Posterior vena cava (tissue), 2 donors: Measurements from ENCODE around the gene TROAP. TPM values are rescaled to one million over a fixed set of nuclear protein-coding genes. Genes with fewer than 3 reads are reported as not detected.
A peak's percentile ranks its signal among the peaks of the same experiment; 100 is the strongest.
"Not testable (repeated sequence)": the region's sequence is repeated elsewhere in the genome, so short reads cannot be mapped to it uniquely, and the experiment has no call there.

ENCODE experiments used
- DNase-seq: peaks from one replicate; pipeline ENCODE4 v3.0.0-alpha.2; 2020; ENCODE audit warnings: low spot score
- intact Hi-C, 2 donors: fragments of 100-400 bp; cut with DNase I; formaldehyde crosslinking; loops; one replicate each; pipeline versions ENCODE4 v1.14.1 to v1.14.2; 2022 to 2023
- total RNA-seq, 2 donors: library from RNA; stranded (reverse); fragmentation: NEBNext Ultra II Directional; extraction: Animal tissue kit (Norgen Biotek cat#: 25700); gene quantifications; one replicate each; pipeline ENCODE4 v1.2.1, GENCODE V29; 2021
- donor health status: DM: yes; HTN: yes; CAD: no.
- donor health status: DM: yes; HTN: yes; CAD: no.

Gene TROAP
- total RNA-seq, 2 donors from 2014 or later: 0.10 to 0.60 TPM

DNA sequence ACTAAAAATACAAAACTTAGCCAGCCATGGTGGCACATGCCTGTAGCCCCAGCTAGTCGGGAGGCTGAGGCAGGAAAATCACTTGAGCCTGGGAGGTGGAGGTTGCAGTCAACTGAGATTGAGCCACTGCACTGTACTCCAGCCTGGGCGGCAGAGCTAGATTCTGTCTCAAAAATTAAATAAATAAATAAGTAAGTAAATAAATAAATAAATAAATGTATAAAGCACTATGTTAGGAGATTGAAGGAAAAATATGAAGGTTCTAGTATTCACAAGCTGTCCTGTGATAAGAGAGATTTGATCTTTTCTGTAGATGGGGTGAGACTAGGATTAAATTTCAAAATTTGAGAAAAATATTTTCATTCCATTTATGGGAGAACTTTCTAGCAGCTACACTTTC lies 29.3 kb downstream of the TROAP start:
- intact Hi-C loops: no loop called here
- DNase-seq: peak; percentile 12

DNA sequence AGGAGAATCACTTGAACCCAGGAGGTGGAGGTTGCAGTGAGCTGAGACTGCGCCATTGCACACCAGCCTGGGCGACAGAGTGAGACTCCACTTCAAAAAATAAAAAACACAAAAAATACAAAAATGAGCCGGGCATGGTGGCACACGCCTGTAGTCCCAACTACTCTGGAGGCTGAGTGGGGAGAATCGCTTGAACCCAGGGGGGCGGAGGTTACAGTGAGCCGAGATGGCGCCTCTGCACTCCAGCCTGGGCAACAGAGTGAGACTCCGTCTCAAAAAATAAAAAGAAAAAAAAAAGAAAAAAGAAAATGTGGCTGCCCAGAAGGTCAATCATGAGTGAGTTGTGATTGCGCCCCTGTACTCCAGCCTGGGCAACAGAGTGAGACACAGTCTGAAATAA lies 32.9 kb downstream of the TROAP start:
- intact Hi-C loops: loop anchor here (1.0 to 5.0 kb wide), 2 partner anchors 21 to 161 kb away; no protein-coding TSS in a partner anchor
- peak; percentile 45 for DNase-seq

DNA sequence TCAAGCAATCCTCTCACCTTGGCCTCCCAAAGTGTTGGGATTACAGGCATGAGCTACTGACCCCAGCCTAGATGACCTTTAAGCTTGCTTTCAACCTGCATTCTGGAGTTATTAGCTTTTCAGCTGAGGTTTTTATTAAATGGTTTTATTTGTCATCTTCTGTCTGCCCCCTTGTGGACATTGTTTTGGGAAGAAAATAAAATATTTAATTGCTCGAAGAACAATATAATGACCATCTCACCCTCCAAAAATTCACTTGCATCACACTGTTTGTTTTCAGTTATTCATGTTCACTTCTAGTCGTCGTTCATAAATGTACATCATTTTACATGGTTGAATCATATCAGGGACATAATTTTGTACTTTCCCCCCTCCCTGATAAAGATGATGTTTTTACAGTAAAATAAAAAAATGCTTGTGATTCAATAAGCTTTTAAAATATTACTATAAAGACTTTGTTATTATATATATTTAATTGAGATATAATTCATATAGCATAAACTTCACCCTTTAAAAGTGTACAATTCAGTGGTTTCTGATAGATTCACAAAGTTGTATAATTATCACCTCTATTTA lies 34.1 kb downstream of the TROAP start:
- intact Hi-C loops: loop anchor here in 1 of 2 donors (5.0 kb wide), 1 partner anchor 160 kb away; no protein-coding TSS in a partner anchor
- DNase-seq: no peak

DNA sequence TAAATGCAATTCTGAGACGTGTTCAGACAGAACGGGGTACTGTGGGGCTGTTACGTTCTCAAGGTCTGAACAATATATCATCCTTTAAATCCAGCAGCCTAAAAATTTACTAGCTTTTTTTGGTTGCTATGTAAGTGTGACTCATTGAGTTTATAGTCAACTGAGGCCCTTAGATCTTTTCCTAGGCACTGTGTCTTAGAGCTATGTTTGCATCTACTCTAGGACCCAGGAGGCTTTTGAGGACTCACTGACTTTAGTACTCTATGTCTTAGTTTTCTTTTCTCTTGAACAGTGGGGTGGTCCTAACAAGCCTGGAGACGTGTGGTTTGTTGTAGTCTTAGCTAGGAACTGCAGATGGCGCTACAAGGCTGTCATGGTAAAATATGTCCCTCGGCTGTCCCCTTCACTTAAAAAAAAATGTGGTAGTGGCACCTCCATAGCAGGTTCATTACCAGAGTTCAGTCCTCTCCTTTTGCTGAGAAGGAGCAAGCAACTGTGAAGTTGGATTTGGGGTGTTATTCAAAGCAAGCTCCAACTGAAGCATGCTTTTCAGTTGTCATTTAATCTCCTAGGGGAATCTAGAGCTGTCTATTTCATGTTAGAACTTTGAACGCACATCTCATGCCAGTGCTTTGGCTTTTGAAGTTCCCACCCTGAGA lies 35.6 kb downstream of the TROAP start:
- peak; percentile 29 for DNase-seq
- intact Hi-C loops: loop anchor here in 1 of 2 donors (5.0 kb wide), 1 partner anchor 159 kb away; no protein-coding TSS in a partner anchor

DNA sequence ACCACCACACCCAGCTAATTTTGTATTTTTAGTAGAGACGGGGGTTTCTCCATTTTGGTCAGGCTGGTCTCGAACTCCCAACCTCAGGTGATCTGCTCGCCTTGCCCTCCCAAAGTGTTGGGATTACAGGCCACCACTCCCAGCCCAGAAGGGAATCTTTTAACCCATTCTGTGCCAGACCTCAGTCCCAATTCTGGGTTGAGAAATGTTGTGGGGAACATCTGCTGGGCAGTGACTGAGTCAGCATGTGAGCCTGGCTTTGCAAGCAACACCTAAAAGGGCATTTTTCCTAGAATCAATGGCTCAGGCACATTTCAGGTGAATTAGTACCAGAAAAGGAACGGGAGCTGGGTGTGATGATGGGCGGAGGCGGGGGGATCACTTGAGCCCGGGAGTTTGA lies 36.6 kb downstream of the TROAP start:
- DNase-seq: peak; percentile 11
- intact Hi-C loops: loop anchor here (5.0 to 10.0 kb wide), 2 partner anchors 155 to 158 kb away; no protein-coding TSS in a partner anchor

DNA sequence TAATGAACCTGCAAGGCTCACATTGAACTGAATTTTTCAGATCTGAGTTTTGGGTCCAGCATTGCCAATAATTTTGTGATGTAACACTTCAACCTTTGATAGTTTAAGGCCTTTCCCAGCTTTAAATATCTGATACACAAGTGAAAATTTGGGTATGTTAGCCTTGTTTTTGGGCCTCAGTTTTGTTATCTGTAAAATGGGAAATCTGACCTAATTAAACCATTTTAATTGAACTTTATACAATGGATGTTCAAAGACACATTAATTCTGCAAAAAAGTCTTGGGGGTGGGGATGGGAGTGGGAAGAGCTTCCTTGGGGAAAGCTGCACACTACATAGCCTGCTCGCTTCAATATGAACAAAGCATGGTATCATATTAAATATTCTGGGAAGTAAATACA lies 39.0 kb downstream of the TROAP start:
- no peak for DNase-seq
- intact Hi-C loops: loop anchor here in 1 of 2 donors (10.0 kb wide), 1 partner anchor 153 kb away; no protein-coding TSS in a partner anchor

DNA sequence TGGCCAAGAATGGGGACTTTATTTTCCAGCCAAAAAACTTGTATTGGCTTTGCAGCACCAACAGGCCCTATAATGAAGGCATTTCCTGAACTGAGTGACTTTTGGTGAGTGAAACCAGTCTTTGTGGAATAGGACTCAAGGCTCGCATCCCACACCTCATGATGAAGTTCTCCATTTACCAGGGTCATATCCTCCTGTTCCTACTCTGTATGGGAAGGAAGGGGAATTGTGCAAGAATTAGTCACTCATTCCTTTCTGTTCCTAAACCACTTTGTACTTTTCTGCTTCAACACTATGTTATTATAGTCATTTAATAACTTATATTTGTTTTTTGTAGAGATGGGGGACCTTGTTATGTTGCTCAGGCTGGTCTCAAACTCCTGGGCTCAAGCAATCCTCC lies 41.9 kb downstream of the TROAP start:
- peak; percentile 8 for DNase-seq
- intact Hi-C loops: loop anchor here in 1 of 2 donors (10.0 kb wide), 1 partner anchor 150 kb away; no protein-coding TSS in a partner anchor

DNA sequence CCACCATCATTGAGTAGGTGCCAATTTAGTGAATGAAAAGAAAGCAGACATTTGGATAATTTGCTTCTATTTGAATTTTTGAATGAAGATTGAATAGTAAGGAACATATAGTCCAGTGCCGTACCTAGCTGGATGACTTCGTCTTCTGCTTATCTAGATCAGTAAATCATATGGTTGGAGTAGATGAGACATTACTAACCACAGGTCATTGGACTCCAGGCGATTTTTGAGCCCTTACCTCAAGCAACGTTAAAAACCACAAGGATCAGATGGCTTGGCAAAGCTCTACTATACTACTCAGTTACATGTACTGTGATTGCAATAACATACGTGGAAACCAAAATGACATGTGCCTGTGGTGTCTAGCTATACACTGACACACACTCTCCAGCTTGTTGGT lies 42.5 kb downstream of the TROAP start:
- intact Hi-C loops: loop anchor here in 1 of 2 donors (10.0 kb wide), 1 partner anchor 149 kb away; no protein-coding TSS in a partner anchor
- no peak for DNase-seq

DNA sequence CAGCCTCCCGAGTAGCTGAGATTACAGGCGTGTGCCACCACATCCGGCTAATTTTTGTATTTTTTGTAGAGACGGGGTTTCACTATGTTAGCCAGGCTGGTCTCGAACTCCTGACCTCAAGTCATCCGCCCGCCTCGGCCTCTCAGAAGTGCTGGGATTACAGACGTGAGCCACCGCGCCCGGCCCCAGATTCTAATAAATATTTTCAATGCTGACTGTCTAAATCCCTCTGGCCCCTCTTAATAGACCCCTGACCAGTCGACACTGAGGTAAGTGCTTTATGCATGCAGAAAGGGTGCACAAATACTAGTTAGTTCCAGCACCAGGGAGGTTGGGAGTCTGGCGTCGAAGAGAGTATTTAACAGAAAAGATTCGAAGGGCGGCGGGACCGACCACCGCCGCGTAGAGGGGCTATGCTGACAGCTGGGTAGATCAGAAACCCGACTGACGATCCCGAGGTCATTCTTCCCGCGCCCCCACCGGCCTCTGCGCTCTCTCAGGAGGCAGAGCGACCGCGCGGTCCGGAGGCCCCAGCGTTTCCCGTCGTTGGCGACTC lies 43.1 kb downstream of the TROAP start:
- intact Hi-C loops: loop anchor here in 1 of 2 donors (10.0 kb wide), 1 partner anchor 149 kb away; no protein-coding TSS in a partner anchor
- peak; percentile 77 for DNase-seq

DNA sequence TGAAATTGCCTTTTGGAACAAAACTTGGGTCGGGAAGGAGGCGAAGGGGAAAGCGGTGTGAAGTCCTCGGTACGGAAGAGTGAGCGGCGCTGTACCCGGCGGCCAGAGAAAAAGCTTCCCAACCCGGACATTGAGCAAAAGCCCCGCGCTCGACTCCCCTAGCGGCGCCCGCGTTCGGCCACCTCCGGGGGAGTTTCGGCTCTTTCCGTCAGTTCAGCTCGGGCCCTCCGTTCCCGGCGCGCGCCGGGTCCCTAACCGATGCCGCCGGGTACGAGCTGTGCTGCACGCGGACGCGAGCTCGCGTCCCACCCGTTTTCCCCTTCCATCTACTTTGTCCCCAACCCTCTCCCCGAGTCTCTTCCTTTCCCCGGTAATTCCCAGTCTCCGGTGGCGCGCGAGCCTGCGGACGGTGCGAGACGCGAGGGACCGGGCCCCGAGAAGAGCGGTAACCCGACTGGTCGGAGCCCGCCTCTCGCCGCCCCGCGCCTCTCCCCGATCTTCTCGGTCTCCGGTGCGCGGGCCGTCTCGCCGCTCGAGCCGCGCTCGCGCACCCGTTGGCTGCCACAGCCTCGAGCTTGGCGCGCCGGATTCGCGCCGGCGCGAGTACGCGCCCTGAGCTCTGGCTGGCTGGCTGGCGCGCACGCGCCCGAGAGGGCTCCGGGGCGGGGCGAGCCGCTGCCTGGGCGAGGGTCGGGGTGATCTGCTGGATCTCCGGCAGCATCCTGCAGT lies 43.8 kb downstream of the TROAP start:
- DNase-seq: peak; percentile 96
- intact Hi-C loops: loop anchor here in 1 of 2 donors (10.0 kb wide), 1 partner anchor 148 kb away; no protein-coding TSS in a partner anchor

DNA sequence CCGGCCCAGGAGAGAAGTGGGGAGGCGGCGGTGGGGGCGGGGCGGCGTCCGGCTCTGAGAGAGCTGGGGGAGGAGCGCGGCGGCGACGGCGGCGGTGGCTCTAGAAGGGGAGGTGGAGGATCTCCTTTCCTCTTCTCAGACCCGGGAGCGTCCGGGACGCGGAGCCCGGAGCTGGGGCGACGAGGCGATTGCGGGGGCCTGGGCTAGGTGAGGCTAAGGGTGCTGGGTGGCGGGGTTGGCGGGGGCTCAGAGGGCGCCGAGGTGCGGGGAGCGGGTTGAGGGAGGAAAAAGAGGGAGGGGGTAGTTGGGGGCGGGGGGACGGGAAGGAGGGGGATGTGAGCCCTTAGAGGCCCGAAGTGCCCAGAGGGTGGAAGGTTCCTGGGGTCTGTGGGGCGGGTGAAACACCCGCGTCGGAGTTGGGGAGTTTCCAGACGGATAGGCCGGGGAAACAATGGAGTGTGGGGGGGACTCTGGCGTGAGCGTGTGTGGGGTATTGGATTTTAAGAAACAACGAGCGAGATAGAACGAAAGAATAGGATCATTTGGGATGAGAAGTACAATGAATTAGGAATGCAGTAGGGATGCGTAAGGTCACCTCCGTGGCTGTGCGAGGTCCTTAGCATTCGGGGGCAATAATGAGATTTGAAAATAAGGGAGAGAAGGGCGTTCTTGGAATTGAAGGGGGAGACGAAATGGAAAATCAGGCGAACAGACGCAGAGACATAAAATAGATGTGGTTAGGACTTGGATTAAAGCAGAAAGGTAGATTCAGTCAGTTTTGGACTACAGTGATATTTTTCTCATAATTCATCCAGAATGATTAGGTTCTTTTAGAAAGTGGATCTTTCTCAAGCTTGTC lies 44.6 kb downstream of the TROAP start, which contains the start of gene SPATS2:
Gene SPATS2 (plus strand): TSS at position 82 of the 859 bp plus-strand sequence. CDS start 93,551 bp downstream, outside the sequence.
- DNase-seq: peak; percentile 98
- intact Hi-C loops: loop anchor here in 1 of 2 donors (10.0 kb wide), 1 partner anchor 147 kb away; no protein-coding TSS in a partner anchor

DNA sequence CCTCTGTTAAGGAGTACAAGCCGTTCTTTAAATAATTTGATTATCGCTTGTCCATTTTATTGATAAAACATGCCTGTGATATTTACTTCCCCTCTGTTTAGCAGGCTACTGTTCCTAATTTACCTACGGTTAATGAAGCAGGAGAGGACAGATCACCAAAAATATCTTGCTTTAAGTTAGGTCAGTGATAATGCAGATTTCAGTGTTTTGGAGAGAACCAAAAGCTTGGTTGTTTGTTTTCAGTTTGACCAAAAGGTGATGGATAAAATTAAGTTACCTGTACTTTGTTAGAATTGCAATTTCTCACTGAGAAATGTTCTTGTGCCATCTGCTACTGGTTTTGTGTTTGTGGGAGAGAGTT lies 45.2 kb downstream of the TROAP start:
- no peak for DNase-seq
- intact Hi-C loops: loop anchor here in 1 of 2 donors (10.0 kb wide), 1 partner anchor 147 kb away; no protein-coding TSS in a partner anchor

DNA sequence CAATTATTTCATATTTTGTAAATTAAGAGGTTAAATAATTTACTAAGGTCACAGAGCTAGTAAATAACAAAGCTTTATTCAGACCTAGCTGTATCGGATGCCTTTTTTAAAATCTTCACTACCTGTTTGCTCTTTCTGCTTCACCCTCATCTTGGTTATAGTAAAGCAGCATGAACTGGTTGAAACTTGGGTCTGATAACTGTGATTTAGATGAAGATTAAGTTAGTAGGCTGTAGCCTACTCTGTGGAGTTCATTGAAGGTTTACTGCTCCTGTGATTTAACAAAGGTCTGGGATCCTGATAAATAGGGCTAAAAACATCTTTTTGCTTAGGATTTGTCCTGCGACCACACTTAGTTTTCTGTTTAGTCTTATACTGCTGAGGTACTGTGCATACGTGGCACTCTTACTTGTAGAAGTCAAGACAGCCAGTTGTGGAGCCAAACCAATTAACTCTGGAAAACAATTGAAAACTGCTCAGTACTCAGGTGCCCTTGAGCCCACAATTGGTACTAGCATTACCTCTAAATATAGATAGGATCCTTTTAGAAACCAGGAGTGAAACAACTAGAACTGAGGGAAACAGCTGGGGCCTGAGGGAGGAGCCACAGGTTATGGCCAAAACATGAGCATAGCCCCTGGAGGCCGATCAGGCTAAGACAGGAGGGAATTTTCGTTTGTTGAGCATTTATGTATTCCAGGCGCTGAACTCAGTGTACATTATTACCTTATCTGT lies 46.5 kb downstream of the TROAP start:
- intact Hi-C loops: loop anchor here in 1 of 2 donors (10.0 kb wide), 1 partner anchor 145 kb away; no protein-coding TSS in a partner anchor
- DNase-seq: no peak

DNA sequence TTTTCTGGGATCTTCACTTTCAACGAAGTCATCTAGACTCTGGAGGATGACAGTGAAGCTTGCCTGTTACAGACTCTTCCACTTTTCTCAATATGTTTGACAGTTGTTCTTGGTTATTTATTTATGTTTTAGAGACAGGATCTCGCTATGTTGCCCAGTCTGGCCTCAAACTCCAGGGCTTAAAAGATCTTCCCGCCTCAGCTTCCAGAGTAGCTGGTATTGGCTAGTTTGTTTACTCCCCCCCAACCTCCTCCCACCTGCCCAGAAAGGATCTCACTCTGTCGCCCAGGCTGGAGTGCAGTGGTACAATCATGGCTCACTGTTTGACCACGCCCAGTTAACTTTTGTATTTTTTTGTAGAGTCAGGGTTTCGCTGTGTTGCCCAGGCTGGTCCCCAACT lies 47.5 kb downstream of the TROAP start:
- DNase-seq: no peak
- intact Hi-C loops: no loop called here

DNA sequence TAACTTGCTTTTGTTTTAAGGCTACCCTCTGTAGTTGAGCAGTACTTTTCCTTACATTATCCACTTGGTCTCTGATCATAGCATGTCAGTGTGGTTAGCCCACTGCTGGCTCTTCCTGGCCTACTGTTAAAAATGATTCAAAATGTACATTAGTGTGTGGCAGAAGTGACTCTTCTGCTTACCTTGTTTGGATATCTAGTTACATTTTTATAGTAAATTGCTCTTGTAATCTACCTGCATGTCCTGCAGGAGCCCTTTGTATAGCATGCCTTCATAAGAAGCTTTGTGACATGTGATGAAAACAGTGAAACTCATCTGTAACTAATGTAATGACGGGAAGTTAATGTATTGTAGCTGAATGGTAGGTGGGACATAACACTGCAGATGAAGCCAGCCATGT lies 52.4 kb downstream of the TROAP start:
- DNase-seq: no peak
- intact Hi-C loops: no loop called here

DNA sequence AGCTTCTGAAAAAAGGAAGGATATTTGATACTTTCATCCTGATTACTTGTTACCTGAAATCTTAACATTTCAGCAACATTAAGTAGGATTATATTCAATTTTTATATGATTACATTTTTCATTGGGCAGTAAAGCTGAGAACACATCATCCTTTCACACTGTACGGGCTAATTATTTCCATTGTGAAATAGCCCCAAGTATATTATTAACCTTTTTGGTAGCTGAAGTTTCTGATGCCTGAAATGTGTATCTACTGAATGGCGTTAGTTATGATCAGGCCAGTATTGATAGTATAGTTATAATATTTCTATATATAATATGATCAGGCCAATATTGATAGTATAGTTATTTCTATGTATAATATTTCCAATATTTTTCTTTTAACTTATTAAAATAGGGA lies 54.3 kb downstream of the TROAP start:
- intact Hi-C loops: no loop called here
- no peak for DNase-seq

DNA sequence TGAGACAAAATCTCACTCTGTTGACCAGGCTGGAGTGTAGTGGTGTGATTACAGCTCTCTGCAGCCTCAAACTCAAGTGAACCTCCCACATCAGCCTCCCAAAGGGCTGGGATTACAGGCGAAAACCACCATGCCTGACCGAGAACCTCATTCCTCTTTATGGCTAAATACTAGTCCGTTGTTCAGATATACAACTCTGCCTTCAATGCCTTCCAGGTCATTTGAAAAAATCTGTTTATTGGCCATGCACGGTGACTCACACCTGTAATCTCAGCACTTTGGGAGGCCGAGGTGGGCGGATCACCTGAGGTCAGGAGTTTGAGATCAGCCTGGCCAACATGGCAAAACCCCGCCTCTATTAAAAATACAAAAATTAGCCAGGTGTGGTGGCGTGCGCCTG lies 57.1 kb downstream of the TROAP start:
- DNase-seq, intact Hi-C loops: not testable (repeated sequence)
